Testis (tissue), 3 donors: ENCODE data around the gene ART4. TPM values are rescaled to one million over a fixed set of nuclear protein-coding genes. Genes with fewer than 3 reads are reported as not detected.

Experiments used
- DNase-seq: peaks from one replicate; pipeline ENCODE4 v3.0.0-alpha.2; 2019
- H3K27ac ChIP-seq, 2 donors: fragments of 200-600 bp; sonication (generic); one replicate each; pipeline ENCODE4 v1.5.1; 2019
- H3K27me3 ChIP-seq: fragments of 200-600 bp; sonication (generic); one replicate; pipeline ENCODE4 v1.5.1; 2019
- H3K36me3 ChIP-seq: fragments of 200-600 bp; sonication (generic); one replicate; pipeline ENCODE4 v1.5.1; 2017; ENCODE audit warnings: low read depth; ENCODE audit errors: missing control alignments
- H3K4me1 ChIP-seq: fragments of 200-600 bp; sonication (generic); one replicate; pipeline ENCODE4 v1.5.1; 2019
- H3K4me3 ChIP-seq, 2 donors: fragments of 200-600 bp; sonication (generic); one replicate each; pipeline ENCODE4 v1.5.1; 2017 to 2019
- H3K9me3 ChIP-seq: fragments of 200-600 bp; sonication (generic); one replicate; pipeline ENCODE4 v1.5.1; 2017
- POLR2A ChIP-seq: fragments of 450-650 bp; IDR thresholded peaks from one replicate; pipeline ENCODE4 v1.6.1; 2017; ENCODE audit warnings: antibody characterized with exemption, mild to moderate bottlenecking, moderate library complexity
- WGBS, 2 donors: methylation state at CpG; one replicate each; pipeline ENCODE4 v1.1.5; 2018; 5-methylcytosine and 5-hydroxymethylcytosine counted together
- intact Hi-C: fragments of 100-400 bp; cut with DNase I; formaldehyde crosslinking; loops from one replicate; pipeline ENCODE4 v1.15.1; 2023; ENCODE audit warnings: low total_unique reads
- polyA plus RNA-seq: library from polyadenylated mRNA; stranded (reverse); fragments of 350-450 nt; fragmentation: Illumina TruSeq; extraction: RNeasy Lipid Tissue Mini Kit (QIAGEN cat#74804); gene quantifications from one replicate; pipeline ENCODE4 v1.2.3, GENCODE V29; 2014; ENCODE audit warnings: low read depth, low replicate concordance; ENCODE audit not compliant: insufficient read depth
- total RNA-seq, 2 donors: library from RNA; depleted of rRNA; stranded (reverse); fragments of >200 nt; gene quantifications; one replicate each; pipeline ENCODE4 v1.2.3, GENCODE V29; 2016
- TF ChIP-seq, protein P1 (sequence below), 3 experiments: fragments of 450-650 bp in 2 of 3; fragments of 200-600 bp in 1 of 3; sonication (generic) in 1 of 3; IDR thresholded peaks; one replicate each; pipeline ENCODE4 v1.5.1; 2016 to 2019; ENCODE audit warnings: antibody characterized with exemption in 3 of 3, mild to moderate bottlenecking in 2 of 3, moderate library complexity in 1 of 3

ART4 gene
- total and polyA plus RNA-seq, 3 donors from 2014 or later, result 0.16 to 1.4 (median 0.57) TPM

GRCh38 chr12:14873440-14874185, 30.3 kb upstream of the ART4 start:
- Histone ChIP-seq H3K36me3 (no peaks in the 10 kb centered on the region), H3K27me3 (no peaks in the 10 kb centered on the region), H3K4me3 (no peak overlapping the region), H3K4me1 (no peaks in the 10 kb centered on the region), H3K9me3 (no peaks in the 10 kb centered on the region), H3K27ac (no peak overlapping the region)
- WGBS, 2 donors, result 67 to 88% methylated on average over 1 of the region's 1 CpG
- intact Hi-C loops, result no loop called here
- TF ChIP-seq POLR2A, result no peak
- TF ChIP-seq, protein P1, sequence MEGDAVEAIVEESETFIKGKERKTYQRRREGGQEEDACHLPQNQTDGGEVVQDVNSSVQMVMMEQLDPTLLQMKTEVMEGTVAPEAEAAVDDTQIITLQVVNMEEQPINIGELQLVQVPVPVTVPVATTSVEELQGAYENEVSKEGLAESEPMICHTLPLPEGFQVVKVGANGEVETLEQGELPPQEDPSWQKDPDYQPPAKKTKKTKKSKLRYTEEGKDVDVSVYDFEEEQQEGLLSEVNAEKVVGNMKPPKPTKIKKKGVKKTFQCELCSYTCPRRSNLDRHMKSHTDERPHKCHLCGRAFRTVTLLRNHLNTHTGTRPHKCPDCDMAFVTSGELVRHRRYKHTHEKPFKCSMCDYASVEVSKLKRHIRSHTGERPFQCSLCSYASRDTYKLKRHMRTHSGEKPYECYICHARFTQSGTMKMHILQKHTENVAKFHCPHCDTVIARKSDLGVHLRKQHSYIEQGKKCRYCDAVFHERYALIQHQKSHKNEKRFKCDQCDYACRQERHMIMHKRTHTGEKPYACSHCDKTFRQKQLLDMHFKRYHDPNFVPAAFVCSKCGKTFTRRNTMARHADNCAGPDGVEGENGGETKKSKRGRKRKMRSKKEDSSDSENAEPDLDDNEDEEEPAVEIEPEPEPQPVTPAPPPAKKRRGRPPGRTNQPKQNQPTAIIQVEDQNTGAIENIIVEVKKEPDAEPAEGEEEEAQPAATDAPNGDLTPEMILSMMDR (IDR thresholded peaks at IDR 0.05), result no peak
- DNase-seq, result no peak

DNA sequence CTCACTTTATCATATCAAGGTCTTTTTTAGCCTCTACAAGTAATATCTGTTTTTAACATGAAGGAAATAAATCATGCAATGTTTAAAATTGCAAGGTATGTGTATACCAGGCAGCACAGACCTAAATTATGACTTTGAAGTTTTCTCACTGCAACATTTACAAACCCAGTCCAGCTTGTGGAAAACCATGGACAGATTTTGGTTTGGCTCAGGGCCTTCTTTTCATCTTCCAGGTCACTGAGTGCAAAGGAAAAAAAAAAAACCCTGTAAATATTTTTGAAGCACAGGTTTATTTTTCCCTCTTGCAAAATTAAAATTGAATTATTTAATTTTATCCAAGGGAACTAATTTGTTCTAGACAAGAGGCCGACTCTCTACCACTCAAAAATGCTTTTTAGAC, 28.6 kb upstream of the ART4 start:
- no peak for DNase-seq
- Histone ChIP-seq H3K4me1 (no peaks in the 10 kb centered on the region), H3K9me3 (no peaks in the 10 kb centered on the region), H3K27ac (no peak overlapping the region), H3K27me3 (no peaks in the 10 kb centered on the region), H3K36me3 (no peaks in the 10 kb centered on the region), H3K4me3 (no peak overlapping the region)
- no peak for TF ChIP-seq POLR2A
- TF ChIP-seq, protein P1 (IDR thresholded peaks at IDR 0.05), result no peak
- intact Hi-C loops, result no loop called here
- WGBS, 2 donors, result 59 to 72% methylated on average over 1 of the region's 1 CpG

DNA sequence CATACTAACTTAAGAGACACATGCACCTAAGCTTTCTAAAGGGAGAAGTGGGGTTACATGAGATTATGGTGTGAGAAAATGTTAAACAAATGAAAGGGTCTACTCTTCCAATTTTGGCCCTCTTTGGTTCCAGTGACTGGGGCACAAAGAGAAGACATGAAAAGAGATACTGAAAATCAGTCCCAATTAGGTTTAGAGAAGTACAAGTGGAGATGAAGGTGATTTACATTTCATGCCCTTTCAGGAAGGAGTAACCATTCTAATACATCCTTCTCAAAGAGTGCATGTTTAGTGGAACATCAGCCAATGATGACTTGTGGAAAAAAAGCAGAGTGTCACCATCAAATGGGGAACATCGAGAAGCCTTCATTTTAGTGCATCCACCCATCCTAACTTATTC, 27.9 kb upstream of the ART4 start:
- no peaks in the 10 kb centered on the region for H3K4me1 ChIP-seq
- no peaks in the 10 kb centered on the region for H3K9me3 ChIP-seq
- H3K36me3 ChIP-seq, result no peaks in the 10 kb centered on the region
- intact Hi-C loops, result no loop called here
- no peak overlapping the region for H3K4me3 ChIP-seq
- no peak for DNase-seq
- H3K27me3 ChIP-seq, result no peaks in the 10 kb centered on the region
- no peak overlapping the region for H3K27ac ChIP-seq
- TF ChIP-seq POLR2A, result no peak
- TF ChIP-seq, protein P1 (IDR thresholded peaks at IDR 0.05), result no peak
- 92 to 100% methylated on average over 1 of the region's 1 CpG for WGBS, 2 donors

DNA sequence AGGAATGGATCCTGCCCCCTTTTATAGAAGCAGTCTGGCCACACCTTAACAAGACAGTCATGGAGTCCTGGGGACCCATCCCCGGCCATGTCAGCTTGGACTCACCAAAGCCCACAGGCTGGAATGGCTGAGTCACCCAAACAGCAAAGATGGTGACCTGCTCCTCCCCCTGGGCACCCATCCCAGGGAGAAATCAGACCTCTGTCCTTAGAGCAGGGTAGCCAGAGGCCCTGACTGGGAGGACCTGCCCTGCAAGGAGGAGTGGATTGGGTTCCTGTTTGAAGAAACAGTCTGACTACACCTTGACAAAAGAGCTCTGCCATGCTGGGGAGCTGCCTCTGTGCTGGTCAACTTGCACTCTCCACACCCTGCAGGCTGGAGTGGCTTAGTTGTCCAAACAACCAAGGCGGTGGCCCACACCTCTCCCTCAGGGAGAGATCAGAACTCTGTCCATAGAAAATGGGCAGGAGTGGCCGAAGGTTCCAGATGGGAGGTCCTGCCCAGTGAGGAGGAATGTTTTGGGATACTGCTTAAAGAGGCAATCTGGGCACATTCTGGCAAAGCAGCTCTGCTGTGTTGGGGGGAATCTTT, 25.7 kb upstream of the ART4 start:
- H3K4me3 ChIP-seq, result no peak overlapping the region
- TF ChIP-seq POLR2A, result no peak
- TF ChIP-seq, protein P1 (IDR thresholded peaks at IDR 0.05), result no peak
- no peak for DNase-seq
- no peaks in the 10 kb centered on the region for H3K9me3 ChIP-seq
- no peaks in the 10 kb centered on the region for H3K4me1 ChIP-seq
- no peaks in the 10 kb centered on the region for H3K36me3 ChIP-seq
- no peaks in the 10 kb centered on the region for H3K27me3 ChIP-seq
- intact Hi-C loops, result no loop called here
- no peak overlapping the region for H3K27ac ChIP-seq
- 93 to 100% methylated on average over 1 to 3 of the region's 3 CpGs for WGBS, 2 donors

DNA sequence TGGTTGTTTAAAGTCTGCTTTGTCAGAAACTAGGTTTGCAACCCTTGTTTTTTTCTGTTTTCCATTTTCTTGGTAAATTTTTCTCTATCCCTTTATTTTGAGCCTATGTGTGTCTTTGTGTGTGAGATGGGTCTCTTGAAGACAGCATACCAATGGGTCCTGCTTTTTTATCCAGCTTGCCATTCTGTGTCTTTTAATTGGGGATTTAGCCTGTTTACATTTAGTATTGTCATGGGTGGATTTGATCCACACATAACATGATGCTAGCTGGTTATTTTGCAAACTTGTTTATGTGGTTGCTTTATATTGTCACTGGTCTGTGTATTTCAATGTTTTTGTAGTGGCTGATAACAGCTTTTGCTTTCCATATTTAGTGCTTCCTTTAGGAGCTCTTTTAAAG, 17.2 kb upstream of the ART4 start:
- TF ChIP-seq, protein P1 (IDR thresholded peaks at IDR 0.05), result no peak
- TF ChIP-seq POLR2A, result no peak
- H3K27ac ChIP-seq, result no peak overlapping the region
- no peaks in the 10 kb centered on the region for H3K36me3 ChIP-seq
- no peak overlapping the region for H3K4me3 ChIP-seq
- intact Hi-C loops, result no loop called here
- DNase-seq, result no peak
- no peaks in the 10 kb centered on the region for H3K27me3 ChIP-seq
- no peaks in the 10 kb centered on the region for H3K9me3 ChIP-seq
- H3K4me1 ChIP-seq, result no peaks in the 10 kb centered on the region
